ENCODE results near the gene HAUS7. TPM values are rescaled to one million over a fixed set of nuclear protein-coding genes. Genes with fewer than 3 reads are reported as not detected.

HAUS7 gene
- polyA plus RNA-seq, 1 experiment: 38.4 TPM

GRCh38 chrX:153486171-153486570 is 15.8 kb upstream of the HAUS7 start:
- Histone ChIP-seq H3K36me3 (ENCODE audit: control insufficient read depth, insufficient read depth, low read length) (no peaks in the 10 kb centered on the region), H3K27me3 (ENCODE audit: control insufficient read depth, insufficient read depth, low read length) (no peaks in the 10 kb centered on the region), H3K4me3 (ENCODE audit: low read depth, low read length) (no peak overlapping the region)
- ChIA-PET CTCF (no interaction called here), POLR2A (no interaction called here)
- no peak for TF ChIP-seq CTCF (IDR thresholded peaks at IDR 0.05; ENCODE audit: insufficient read depth, low read depth, low read length)
- no peak for DNase-seq (ENCODE audit: low read depth)

GRCh38 chrX:153485396-153486080 is 15.2 kb upstream of the HAUS7 start:
- TF ChIP-seq CTCF (IDR thresholded peaks at IDR 0.05; ENCODE audit: insufficient read depth, low read depth, low read length): no peak
- CTCF ChIA-PET: no interaction called here
- H3K4me3 ChIP-seq (ENCODE audit: low read depth, low read length): no peak overlapping the region
- H3K36me3 ChIP-seq (ENCODE audit: control insufficient read depth, insufficient read depth, low read length): no peaks in the 10 kb centered on the region
- no peaks in the 10 kb centered on the region for H3K27me3 ChIP-seq (ENCODE audit: control insufficient read depth, insufficient read depth, low read length)
- DNase-seq (ENCODE audit: low read depth): no peak
- POLR2A ChIA-PET: no interaction called here

DNA sequence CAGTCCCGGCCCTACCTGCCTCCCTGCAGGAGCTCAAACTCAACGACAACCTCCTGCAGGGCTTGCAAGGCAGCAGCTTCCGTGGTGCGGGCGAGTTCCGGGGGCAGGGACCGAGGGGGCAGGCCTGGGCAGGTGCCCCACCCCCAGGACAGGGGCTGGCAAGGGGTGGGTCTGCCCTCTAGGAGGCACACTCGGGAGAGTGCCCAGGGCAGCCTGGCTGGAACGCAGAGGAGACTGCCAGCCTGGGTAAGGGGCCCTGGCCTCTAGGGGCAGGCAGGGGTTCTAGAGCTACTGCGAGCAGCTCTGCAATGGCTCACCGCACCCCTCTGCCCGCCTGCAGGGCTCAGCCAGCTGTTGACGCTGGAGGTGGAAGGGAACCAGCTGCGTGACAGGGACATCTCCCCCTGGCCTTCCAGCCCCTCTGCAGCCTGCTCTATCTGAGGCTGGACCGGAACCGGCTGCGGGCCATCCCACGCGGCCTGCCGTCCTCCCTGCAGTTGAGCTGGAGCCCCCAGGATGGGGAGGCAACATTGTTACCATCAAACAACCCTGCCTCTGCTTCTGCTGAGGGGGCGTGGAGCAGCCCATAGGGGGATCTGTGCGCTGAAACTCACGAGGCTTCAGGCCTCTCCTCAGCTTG is 12.1 kb upstream of the HAUS7 start:
- H3K36me3 ChIP-seq (ENCODE audit: control insufficient read depth, insufficient read depth, low read length): no peaks in the 10 kb centered on the region
- H3K4me3 ChIP-seq (ENCODE audit: low read depth, low read length): no peak overlapping the region
- no peaks in the 10 kb centered on the region for H3K27me3 ChIP-seq (ENCODE audit: control insufficient read depth, insufficient read depth, low read length)
- no peak for DNase-seq (ENCODE audit: low read depth)
- CTCF ChIA-PET: interaction anchor here (1.5 kb wide), 1 partner anchor 11 kb away, joined by 3 read pairs; no protein-coding TSS in a partner anchor
- POLR2A ChIA-PET: no interaction called here
- no peak for TF ChIP-seq CTCF (IDR thresholded peaks at IDR 0.05; ENCODE audit: insufficient read depth, low read depth, low read length)

GRCh38 chrX:153481043-153481442 is 10.7 kb upstream of the HAUS7 start:
- TF ChIP-seq CTCF (IDR thresholded peaks at IDR 0.05; ENCODE audit: insufficient read depth, low read depth, low read length): no peak
- CTCF ChIA-PET: no interaction called here
- DNase-seq (ENCODE audit: low read depth): no peak
- H3K27me3 ChIP-seq (ENCODE audit: control insufficient read depth, insufficient read depth, low read length): no peaks in the 10 kb centered on the region
- H3K36me3 ChIP-seq (ENCODE audit: control insufficient read depth, insufficient read depth, low read length): no peaks in the 10 kb centered on the region
- H3K4me3 ChIP-seq (ENCODE audit: low read depth, low read length): no peak overlapping the region
- POLR2A ChIA-PET: no interaction called here

GRCh38 chrX:153478746-153479145 is 8.4 kb upstream of the HAUS7 start:
- no peaks in the 10 kb centered on the region for H3K36me3 ChIP-seq (ENCODE audit: control insufficient read depth, insufficient read depth, low read length)
- no peak for DNase-seq (ENCODE audit: low read depth)
- no peaks in the 10 kb centered on the region for H3K27me3 ChIP-seq (ENCODE audit: control insufficient read depth, insufficient read depth, low read length)
- ChIA-PET POLR2A (no interaction called here), CTCF (no interaction called here)
- no peak for TF ChIP-seq CTCF (IDR thresholded peaks at IDR 0.05; ENCODE audit: insufficient read depth, low read depth, low read length)
- H3K4me3 ChIP-seq (ENCODE audit: low read depth, low read length): no peak overlapping the region

Measured in BJ (cell line).